Ectodermal cell (in vitro differentiated cells): Measurements from ENCODE around the gene ATP13A2.
"Not testable (repeated sequence)": the region's sequence is repeated elsewhere in the genome, so short reads cannot be mapped to it uniquely, and the experiment has no call there.

ENCODE experiments used
- H3K27ac ChIP-seq: 2 replicates; pipeline ENCODE4 v1.7.0; 2013; ENCODE audit warnings: mild to moderate bottlenecking, low read depth, low read length; ENCODE audit not compliant: insufficient read depth, poor library complexity, severe bottlenecking
- H3K27me3 ChIP-seq: 2 replicates; pipeline ENCODE4 v1.7.0; 2013; ENCODE audit warnings: mild to moderate bottlenecking, low read length; ENCODE audit not compliant: insufficient read depth, control insufficient read depth, poor library complexity, severe bottlenecking
- H3K36me3 ChIP-seq: one replicate; pipeline ENCODE4 v1.7.0; 2013; ENCODE audit warnings: low read length; ENCODE audit not compliant: control insufficient read depth, insufficient read depth
- H3K4me1 ChIP-seq: one replicate; pipeline ENCODE4 v1.7.0; 2013; ENCODE audit warnings: low read length; ENCODE audit not compliant: control insufficient read depth, insufficient read depth
- H3K4me3 ChIP-seq: 2 replicates; pipeline ENCODE4 v1.7.0; 2013; ENCODE audit warnings: low read depth, low read length, control low read depth; ENCODE audit not compliant: insufficient read depth
- H3K9me3 ChIP-seq: 2 replicates; pipeline ENCODE4 v1.7.0; 2013; ENCODE audit warnings: mild to moderate bottlenecking, low read length, moderate library complexity; ENCODE audit not compliant: control insufficient read depth
- WGBS, 2 experiments: methylation state at CpG; one replicate each; pipeline ENCODE4 v1.1.7; 2013; ENCODE audit warnings: missing lambda C conversion rate in 2 of 2; 5-methylcytosine and 5-hydroxymethylcytosine counted together

Gene ATP13A2

DNA sequence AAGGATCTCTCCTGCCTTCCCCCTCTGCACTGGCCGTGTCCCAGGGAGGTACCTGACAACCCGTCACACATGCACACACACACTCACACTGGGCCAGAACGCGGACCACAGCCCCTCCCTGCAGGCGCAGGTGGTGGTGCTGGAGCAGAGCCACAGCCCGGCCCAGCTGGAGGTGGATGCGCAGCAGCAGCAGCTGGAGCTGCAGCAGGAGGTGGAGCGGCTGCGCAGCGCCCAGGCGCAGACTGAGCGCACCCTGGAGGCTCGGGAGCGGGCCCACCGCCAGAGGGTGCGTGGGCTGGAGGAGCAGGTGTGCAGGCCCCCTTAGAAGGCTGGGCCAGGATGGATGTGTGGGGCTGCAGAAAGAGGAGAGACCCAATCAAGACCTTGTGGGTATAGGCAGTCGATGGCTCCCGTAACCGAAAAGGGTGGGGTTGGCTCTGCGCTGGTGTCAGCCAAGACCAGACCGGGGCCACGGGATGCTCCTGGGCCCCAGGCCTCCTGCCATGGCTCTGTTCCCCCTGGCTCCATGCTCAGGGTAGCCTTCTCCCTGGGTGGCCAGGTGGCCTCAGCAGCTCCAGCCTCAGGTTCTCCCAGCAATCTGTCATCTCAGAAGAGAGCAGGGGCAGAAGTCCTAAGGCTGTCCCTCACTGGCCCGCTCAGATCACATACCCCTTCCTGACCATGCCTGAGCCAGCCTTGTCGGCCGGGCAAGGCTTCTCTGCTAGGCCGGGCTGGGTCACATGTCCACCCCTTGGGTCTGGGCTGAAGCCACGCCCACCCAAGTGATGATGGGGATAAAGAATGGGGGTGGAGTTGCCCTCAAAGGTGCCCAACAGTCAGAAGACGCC lies 40.2 kb downstream of the ATP13A2 start:
- Histone ChIP-seq H3K36me3 (peaks cover 14% of the 10 kb centered on the region), H3K4me3 (no peak overlapping the region), H3K27me3 (no peaks in the 10 kb centered on the region), H3K27ac (peak overlapping the region; percentile 39), H3K4me1 (peaks cover 18% of the 10 kb centered on the region), H3K9me3 (no peaks in the 10 kb centered on the region)
- 84 to 86% methylated on average over 28 of the region's 28 CpGs for WGBS, 2 experiments

DNA sequence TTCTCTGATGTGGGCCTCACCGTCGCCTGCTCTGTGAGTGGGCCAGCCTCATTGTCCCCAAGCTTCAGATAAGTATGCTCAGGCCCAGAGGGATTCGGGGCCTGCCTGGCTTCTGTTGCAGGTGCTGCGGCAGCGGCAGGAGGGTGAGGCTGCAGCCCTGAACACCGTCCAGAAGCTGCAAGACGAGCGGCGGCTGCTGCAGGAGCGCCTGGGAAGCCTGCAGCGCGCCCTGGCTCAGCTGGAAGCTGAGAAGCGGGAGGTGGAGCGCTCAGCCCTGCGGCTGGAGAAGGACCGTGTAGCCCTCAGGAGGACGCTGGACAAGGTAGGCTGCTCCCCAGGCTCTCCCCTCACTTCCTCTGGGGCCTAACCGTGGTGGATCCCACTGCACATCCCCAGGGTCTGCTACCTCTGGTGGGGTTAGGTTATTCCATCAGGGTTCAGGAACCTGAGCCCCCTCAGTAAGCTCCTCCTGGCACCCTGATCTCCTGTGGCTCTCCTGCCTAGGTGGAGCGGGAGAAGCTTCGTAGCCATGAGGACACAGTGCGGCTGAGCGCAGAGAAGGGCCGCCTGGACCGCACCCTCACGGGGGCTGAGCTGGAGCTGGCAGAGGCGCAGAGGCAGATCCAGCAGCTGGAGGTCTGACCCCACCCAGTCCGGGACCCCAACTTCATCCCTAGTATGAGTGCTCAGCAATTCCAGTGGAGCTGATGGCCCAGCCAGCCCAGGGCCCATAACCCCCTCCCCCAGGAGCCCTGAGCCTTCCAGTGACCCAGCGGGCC lies 41.4 kb downstream of the ATP13A2 start:
- Histone ChIP-seq H3K9me3 (no peaks in the 10 kb centered on the region), H3K27me3 (no peaks in the 10 kb centered on the region), H3K4me3 (no peak overlapping the region), H3K36me3 (peaks cover 27% of the 10 kb centered on the region), H3K4me1 (peaks cover 18% of the 10 kb centered on the region), H3K27ac (no peak overlapping the region)
- 95% methylated on average over 28 of the region's 28 CpGs for WGBS, 2 experiments

DNA sequence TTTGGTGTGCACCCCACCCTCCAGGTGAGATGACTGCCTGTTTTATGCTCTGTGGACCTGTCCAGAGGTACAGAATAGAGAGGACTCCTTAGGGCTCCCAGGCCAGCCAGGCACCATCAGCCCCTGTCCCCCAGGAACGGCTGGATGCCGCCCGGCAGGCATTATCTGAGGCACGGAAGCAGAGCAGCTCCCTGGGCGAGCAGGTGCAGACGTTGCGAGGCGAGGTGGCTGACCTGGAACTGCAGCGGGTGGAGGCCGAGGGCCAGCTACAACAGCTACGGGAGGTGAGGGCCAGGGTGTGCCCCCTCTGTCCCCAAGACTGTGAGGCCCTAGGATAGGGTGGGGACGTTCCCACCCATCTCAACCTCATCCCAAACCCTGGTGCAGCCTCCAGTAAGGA lies 42.1 kb downstream of the ATP13A2 start:
- 93 to 96% methylated on average over 12 of the region's 12 CpGs for WGBS, 2 experiments
- H3K4me3 ChIP-seq = no peak overlapping the region
- no peaks in the 10 kb centered on the region for H3K9me3 ChIP-seq
- H3K36me3 ChIP-seq = peaks cover 29% of the 10 kb centered on the region
- H3K27me3 ChIP-seq = no peaks in the 10 kb centered on the region
- no peak overlapping the region for H3K27ac ChIP-seq
- H3K4me1 ChIP-seq = peaks cover 18% of the 10 kb centered on the region

DNA sequence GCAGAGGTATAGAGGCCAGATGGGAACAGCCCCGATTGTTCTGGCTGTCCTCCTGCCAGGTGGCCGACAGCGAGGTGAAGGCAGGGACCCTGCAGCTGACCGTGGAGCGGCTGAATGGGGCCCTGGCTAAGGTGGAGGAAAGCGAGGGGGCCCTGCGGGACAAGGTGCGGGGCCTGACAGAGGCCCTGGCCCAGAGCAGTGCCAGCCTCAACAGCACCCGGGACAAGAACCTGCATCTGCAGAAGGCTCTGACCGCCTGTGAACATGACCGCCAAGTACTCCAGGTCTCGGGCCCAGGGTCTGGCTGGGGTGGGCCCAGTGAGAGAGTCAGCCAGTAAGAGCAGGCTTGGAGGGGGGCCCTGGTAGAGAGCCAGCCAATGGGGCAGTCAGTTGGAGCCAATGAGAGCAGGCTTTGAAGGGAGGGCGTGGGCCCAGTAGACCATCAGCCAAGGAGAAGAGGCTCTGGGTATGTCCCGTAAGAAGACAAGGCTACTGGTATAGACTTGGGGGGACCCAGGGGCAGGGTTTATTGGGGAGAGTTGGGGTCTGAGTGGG lies 42.6 kb downstream of the ATP13A2 start:
- Histone ChIP-seq H3K4me3 (no peak overlapping the region), H3K36me3 (peaks cover 29% of the 10 kb centered on the region), H3K27me3 (no peaks in the 10 kb centered on the region), H3K4me1 (peaks cover 18% of the 10 kb centered on the region), H3K27ac (no peak overlapping the region), H3K9me3 (no peaks in the 10 kb centered on the region)
- WGBS, 2 experiments = 92 to 93% methylated on average over 14 of the region's 14 CpGs

GRCh38 chr1:16968372-16968771 lies 43.4 kb downstream of the ATP13A2 start:
- Histone ChIP-seq H3K27me3 (no peaks in the 10 kb centered on the region), H3K4me1 (peaks cover 18% of the 10 kb centered on the region), H3K4me3 (no peak overlapping the region), H3K27ac (no peak overlapping the region), H3K36me3 (peaks cover 27% of the 10 kb centered on the region), H3K9me3 (no peaks in the 10 kb centered on the region)
- WGBS, 2 experiments = 96 to 97% methylated on average over 3 of the region's 3 CpGs

GRCh38 chr1:16967962-16968361 lies 43.8 kb downstream of the ATP13A2 start:
- Histone ChIP-seq H3K4me1 (peaks cover 14% of the 10 kb centered on the region), H3K9me3 (no peaks in the 10 kb centered on the region), H3K4me3 (no peak overlapping the region), H3K27ac (no peak overlapping the region), H3K27me3 (no peaks in the 10 kb centered on the region), H3K36me3 (peaks cover 23% of the 10 kb centered on the region)
- WGBS, 2 experiments = 96% methylated on average over 21 of the region's 21 CpGs

GRCh38 chr1:16967095-16967575 lies 44.6 kb downstream of the ATP13A2 start:
- no peak overlapping the region for H3K4me3 ChIP-seq
- no peaks in the 10 kb centered on the region for H3K9me3 ChIP-seq
- H3K36me3 ChIP-seq = peaks cover 23% of the 10 kb centered on the region
- 79 to 85% methylated on average over 7 of the region's 7 CpGs for WGBS, 2 experiments
- peaks cover 6% of the 10 kb centered on the region for H3K4me1 ChIP-seq
- H3K27me3 ChIP-seq = no peaks in the 10 kb centered on the region
- H3K27ac ChIP-seq = no peak overlapping the region

DNA sequence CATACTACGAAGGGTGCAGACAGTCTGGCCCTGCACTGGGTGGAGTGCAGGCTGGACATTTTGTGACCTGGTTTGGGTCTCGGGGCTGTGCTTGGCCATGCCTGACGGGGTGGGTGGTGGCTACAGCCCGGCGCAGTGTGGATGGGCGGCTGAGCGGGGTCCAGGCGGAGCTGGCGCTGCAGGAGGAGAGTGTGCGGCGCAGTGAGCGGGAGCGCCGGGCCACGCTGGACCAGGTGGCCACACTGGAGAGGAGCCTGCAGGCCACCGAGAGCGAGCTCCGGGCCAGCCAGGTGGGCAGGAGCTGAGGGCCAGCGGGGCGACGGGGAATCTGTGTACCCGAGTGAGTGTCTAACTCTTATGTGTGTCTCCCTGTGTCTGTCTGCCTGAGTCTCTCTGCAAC lies 45.4 kb downstream of the ATP13A2 start:
- Histone ChIP-seq H3K4me1 (no peaks in the 10 kb centered on the region), H3K4me3 (no peak overlapping the region), H3K36me3 (peaks cover 23% of the 10 kb centered on the region), H3K27me3 (no peaks in the 10 kb centered on the region), H3K9me3 (no peaks in the 10 kb centered on the region), H3K27ac (no peak overlapping the region)
- WGBS, 2 experiments = 96% methylated on average over 22 of the region's 22 CpGs

DNA sequence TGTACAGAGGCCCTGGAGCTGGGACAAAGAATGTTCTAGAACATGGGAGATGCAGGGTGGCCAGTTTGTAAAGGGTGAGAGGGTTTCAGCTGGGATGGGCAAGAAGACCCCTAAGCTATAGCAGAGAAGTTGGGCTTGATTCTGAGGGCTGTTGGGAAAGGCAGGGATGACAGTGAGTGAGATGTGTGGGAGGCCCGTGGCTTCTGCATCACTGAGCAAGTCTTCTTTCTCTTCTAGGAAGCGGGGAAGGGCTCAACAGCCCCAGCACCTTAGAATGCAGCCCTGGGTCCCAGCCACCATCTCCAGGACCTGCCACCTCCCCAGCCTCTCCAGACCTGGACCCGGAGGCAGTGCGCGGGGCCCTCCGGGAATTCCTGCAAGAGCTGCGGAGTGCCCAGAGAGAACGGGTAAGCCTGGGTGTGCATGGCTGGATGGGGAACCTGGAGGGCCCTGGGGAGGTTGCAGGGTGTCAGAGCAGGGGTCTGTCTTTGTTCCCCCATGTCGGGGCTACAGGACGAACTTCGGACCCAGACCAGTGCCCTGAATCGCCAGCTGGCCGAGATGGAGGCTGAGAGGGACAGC lies 46.2 kb downstream of the ATP13A2 start:
- Histone ChIP-seq H3K4me1 (no peaks in the 10 kb centered on the region), H3K9me3 (no peaks in the 10 kb centered on the region), H3K27ac (no peak overlapping the region), H3K27me3 (no peaks in the 10 kb centered on the region), H3K4me3 (no peak overlapping the region), H3K36me3 (peaks cover 23% of the 10 kb centered on the region)
- 96% methylated on average over 13 of the region's 13 CpGs for WGBS, 2 experiments

DNA sequence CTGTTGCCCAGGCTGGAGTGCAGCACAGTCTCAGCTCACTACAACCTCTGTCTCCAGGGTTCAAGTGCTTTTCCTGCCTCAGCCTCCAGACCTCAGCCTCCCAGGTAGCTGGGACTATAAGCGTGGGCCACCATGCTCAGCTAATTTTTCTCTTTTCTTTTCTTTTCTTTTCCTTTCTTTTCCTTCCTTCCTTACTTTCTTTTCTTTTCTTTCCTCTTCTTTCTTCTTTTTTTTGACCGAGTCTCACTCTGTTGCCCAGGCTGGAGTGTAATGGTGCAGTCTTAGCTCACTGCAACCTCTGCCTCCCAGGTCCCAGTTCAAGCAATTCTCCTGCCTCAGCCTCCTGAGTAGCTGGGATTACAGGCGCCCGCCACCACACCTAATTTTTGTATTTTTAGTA lies 47.6 kb downstream of the ATP13A2 start:
- H3K9me3 ChIP-seq, H3K4me3 ChIP-seq, H3K27me3 ChIP-seq, H3K4me1 ChIP-seq, H3K27ac ChIP-seq: not testable (repeated sequence)
- 87 to 94% methylated on average over 4 of the region's 4 CpGs for WGBS, 2 experiments
- peaks cover 26% of the 10 kb centered on the region for H3K36me3 ChIP-seq
